SK-N-MC (cell line): ENCODE measurements around the gene NEDD4L.

Experiments used
- EZH2 ChIP-seq: fragments of 200-600 bp; sonication (generic); IDR thresholded peaks from one replicate; pipeline ENCODE4 v1.6.1; 2017; ENCODE audit warnings: antibody characterized with exemption
- FOXP2 ChIP-seq: optimal IDR thresholded peaks from 2 replicates; pipeline ENCODE3; 2011; ENCODE audit warnings: mild to moderate bottlenecking, moderate library complexity; ENCODE audit not compliant: insufficient read depth; ENCODE audit errors: extremely low read length, control extremely low read depth
- POLR2AphosphoS5 ChIP-seq: IDR thresholded peaks from 2 replicates; pipeline ENCODE4 v1.6.1; 2012; ENCODE audit warnings: mild to moderate bottlenecking, low read depth, low read length, borderline replicate concordance

GRCh38 chr18:58166278-58166844 lies 122.3 kb downstream of the NEDD4L start:
- TF ChIP-seq POLR2AphosphoS5 (no peak), EZH2 (no peak), FOXP2 (no peak)
